GM18867 (cell line): ENCODE data around the gene OTULIN.

Source experiments
- ATAC-seq: cut with Tn5 transposase; IDR thresholded peaks from one replicate; pipeline ENCODE4 v1.9.1; 2021; ENCODE audit warnings: mild to moderate bottlenecking, moderate library complexity; ENCODE audit not compliant: unreplicated experiment

The OTULIN gene

DNA sequence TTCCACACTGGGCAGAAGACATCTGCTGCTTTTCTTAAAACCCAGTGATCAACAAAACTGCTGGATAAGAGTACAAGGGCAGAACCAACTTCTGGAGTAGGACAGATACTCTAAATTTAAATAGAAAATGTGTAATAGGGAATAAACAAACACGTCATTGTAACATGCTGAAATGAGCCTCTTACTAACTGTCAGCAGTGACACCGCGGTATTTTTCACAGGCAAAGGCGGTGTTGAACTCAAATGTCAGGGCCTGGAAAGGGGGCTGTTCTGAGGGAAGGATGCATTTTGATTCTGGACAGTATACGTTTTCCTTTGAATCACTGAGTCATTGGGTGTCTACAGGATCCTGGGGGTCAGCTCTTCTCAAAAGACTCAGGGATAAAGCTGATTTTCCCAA, 73.5 kb downstream of the OTULIN start:
- ATAC-seq, result no peak

- ATAC-seq, result no peak
Observed at GRCh38 chr5:14739538-14739937, 75.0 kb downstream of the OTULIN start.

DNA sequence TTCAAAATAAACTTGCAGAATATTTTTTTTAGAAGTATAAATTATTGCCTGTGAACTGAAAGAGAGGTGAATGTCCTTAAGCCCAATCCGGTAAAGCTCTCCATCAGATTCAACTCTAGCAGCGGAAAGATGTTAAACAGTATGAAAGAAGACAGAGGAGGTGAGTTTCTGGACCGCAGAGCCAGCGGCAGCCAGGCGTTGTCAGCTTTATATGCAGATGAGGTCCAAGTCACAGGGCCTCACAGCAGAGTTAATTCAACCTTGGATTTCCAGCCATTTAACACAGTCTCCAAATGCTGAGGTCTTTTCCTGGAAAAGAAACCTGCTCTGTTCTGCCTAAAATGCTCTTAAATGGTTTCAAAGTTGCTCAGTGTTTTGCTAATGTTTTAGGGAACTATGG, 75.5 kb downstream of the OTULIN start:
- ATAC-seq, result no peak

- no peak for ATAC-seq
Observed at GRCh38 chr5:14741131-14741530, 76.6 kb downstream of the OTULIN start.

DNA sequence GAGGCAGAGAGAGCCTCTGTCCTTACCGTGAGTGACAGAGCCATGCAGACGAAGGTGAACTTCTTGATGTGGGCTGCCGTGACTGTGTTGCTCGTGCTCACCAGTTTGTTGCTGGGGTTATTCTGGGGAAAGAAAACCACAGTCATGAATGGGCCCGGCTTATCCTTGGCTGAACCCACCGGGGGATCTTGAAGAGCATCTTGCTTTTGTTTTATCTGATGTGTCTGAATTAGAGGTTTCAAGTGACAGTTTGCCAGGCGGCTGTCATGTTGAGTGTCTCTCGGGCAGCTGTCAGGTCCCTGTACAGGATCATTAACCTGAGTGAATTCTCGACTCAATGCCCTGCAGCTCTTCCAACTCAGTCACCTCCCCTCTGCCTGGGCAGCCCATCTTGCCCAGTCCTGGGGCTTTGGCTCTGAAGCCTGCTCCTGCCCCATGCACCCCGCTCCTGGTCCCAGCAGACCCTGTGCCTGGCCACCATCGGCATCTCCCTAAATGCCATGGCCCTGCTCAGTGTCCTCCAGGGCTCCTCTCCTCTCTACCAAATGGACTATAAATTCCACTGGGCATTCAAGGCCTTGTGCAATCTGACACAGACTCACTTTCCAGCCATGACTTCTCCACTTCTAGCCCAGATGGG, 77.4 kb downstream of the OTULIN start:
- ATAC-seq, result no peak

DNA sequence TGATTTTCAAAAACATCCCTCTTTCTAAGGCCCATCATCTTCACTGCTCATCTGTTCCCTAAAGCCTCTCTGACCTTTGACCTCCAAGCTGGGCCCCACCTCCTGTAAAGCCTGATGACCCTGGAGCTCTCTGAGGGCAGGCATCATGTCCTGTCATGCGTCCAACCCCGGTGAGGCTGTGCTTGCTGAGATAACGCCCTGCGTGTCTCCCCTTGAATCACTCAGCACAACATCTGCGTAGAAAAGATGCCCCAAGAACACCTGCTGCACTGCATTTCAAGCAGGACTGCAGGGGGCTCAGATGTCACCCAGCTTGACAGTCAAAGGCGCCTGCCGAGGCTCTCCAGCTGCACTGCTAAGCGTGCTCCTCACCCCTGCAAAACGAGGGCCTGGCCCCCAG, 78.0 kb downstream of the OTULIN start:
- no peak for ATAC-seq

GRCh38 chr5:14743601-14744295, 79.2 kb downstream of the OTULIN start:
- ATAC-seq, result no peak

DNA sequence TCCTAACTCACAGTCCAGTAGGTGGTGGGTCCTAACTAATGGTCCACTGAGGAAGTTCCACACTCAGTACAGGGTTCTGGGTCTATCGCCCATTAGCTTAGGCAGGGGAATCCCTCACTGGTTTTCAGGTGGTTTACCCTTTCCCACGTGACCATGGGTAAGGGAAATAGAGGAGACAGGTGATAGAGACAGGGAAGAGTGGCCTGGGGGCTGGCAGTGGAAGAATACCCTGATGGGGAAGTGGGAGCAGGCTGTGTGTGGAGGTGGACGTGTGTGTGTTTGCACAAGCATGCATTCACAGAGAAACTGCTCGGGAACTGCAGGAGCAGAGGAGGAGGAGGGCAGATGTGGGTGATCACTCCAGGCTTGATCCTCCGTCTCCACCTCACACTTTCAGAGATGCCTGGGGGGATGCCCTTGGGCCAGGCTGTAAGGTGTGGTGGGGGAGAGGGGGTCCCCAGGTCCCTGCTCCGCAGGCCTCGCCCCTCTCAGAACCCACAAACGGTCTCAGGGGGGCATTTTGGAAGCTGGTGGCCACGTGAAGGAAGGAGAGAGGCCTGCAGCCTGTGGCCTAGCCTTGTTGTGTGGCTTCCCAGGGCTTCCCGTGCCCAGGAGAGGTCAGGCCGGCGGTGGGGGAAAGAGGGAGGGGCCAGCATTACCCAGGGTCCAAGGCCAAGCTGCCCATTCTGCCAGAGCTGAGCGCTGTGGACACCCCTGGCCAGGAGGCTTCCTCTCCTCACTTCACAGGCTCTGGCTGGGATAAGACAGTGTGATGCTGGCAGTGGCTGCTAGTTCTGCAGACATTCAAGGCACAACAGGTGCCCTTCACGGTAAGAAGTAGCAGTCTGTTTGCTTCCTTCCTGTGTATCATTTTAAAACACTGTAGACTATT, 80.0 kb downstream of the OTULIN start:
- ATAC-seq, result no peak

DNA sequence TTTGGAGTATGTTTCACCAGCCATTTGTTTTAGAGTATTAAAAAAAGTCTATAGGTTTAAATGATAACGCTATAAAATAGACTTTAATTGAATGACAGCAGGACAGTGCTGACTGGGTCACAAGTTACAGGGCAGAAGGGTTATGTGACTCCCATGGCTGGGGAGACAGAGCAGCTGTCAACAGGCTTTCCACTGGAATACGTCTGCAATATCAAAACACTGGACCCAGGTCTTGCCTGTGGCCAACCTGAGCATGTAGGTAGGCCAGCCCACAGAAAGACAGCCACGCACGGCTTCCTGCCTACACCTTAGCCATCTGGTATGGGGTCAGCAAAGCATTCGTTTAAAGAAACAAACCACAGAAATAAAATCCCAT, 80.7 kb downstream of the OTULIN start:
- ATAC-seq, result no peak

DNA sequence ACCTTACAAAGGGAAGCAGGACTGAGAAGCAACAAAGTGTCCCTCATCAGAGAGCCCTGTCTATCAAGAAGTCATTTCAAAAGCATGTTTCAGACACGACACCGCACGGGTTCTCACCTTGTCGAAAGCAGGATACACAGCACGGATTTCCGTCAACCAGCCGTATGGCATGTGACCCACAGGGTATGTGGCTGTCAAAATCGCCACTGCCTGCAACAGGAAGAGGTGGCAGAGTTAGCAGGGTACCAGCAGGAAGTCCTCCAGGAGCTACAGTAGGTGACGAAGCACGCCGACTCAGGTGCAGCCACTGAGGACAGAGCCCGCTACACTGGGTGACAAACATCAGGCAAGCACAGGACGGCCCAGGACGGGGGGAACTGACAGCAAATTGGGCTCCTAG, 81.2 kb downstream of the OTULIN start:
- ATAC-seq, result no peak

GRCh38 chr5:14748180-14748900, 83.8 kb downstream of the OTULIN start:
- ATAC-seq, result no peak
